H1 (cell line): ENCODE measurements around the gene DBNL. TPM values are rescaled to one million over a fixed set of nuclear protein-coding genes. Genes with fewer than 3 reads are reported as not detected.

Source experiments
- CHD2 ChIP-seq: IDR thresholded peaks from 2 replicates; pipeline ENCODE4 v1.6.1; 2012; ENCODE audit warnings: low read length, improper control_type of control experiment
- EGR1 ChIP-seq: IDR thresholded peaks from 2 replicates; pipeline ENCODE4 v1.6.1; 2011; ENCODE audit warnings: low read depth, low read length, borderline replicate concordance
- FOSL1 ChIP-seq: IDR thresholded peaks from 2 replicates; pipeline ENCODE4 v1.6.1; 2011; ENCODE audit warnings: mild to moderate bottlenecking, low read depth, low read length, moderate library complexity; ENCODE audit not compliant: insufficient read depth
- TCF12 ChIP-seq: IDR thresholded peaks from 2 replicates; pipeline ENCODE4 v1.6.1; 2011; ENCODE audit warnings: low read depth, mild to moderate bottlenecking, low read length
- polyA plus RNA-seq, 7 experiments: library from polyadenylated mRNA; depleted of rRNA in 3 of 7; stranded (reverse) in 5 of 7; unstranded in 2 of 7; fragments of >200 nt in 5 of 7; fragments of 200-250 nt in 2 of 7; gene quantifications; 1 replicate in 5 of 7; 2 replicates in 1 of 7; 4 replicates in 1 of 7; pipeline versions ENCODE4 v1.2.1 to v1.2.3, GENCODE V29; 2011 to 2013; ENCODE audit warnings: missing spikeins in 2 of 7, mixed read lengths in 2 of 7
- total RNA-seq: library from RNA; stranded (reverse); fragmentation: NEBNext Ultra II Directional; extraction: Animal tissue kit (Norgen Biotek cat#: 25700); gene quantifications from 2 replicates; pipeline ENCODE4 v1.2.1, GENCODE V29; 2021

Gene DBNL
- total and polyA plus RNA-seq, 2 of the 8 experiments (the other 6 are each of a cell fraction or from before 2014, with no cell fraction given) = 30.9 to 56.6 TPM

DNA sequence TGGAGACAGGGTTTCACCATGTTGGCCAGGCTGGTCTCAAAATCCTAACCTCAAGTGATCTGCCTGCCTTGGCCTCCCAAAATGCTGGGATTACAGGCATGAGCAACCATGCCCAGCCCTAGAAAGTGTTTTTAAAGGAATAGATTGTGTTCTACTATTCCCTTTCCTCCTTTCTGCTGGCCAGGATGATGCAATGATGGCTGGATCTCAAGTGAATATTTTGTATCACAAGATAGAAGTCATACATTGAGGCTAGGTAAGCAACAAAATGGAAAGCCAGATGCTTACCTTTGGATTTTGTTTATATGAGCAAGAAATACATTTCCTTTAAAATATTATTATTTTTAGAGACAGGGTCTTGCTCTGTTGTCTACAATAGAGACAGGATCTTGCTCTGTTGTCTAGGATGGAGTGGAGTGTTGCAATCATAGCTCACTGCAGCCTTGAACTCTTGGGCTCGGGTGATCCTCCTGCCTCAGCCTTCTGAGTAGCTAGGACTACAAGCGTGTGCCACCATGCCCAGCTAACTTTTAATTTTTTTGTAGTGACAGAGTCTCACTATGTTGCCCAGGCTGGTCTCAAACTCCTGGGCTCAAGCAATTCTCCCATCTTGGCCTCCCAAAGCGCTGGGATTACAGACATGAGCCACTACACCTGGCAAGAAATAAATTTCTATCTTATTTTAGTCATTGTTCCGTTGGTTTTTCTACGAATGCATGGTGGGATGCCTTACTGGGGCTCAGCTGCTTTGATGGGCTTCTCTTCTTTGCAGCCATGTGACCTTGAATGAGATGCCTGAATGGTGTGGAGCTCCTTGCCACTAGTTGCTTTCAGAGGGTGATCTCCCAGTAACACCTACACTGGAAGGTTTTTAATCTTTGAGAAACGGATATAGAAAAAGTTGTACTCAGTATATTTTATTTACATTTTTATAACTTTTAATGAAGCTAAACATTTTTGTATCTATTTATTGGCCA, 53.9 kb downstream of the DBNL start (continued):
- no peak for TF ChIP-seq EGR1
- TF ChIP-seq FOSL1 = no peak
- no peak for TF ChIP-seq TCF12
- TF ChIP-seq CHD2 = no peak
